Activated CD4-positive, CD25-positive, alpha-beta regulatory T cell treated with anti-CD3 and anti-CD28 coated beads, Interleukin-2, amount 50 U/mL, for 24 hours (primary cell): ENCODE results near the gene MTA1.

Experiments used
- ATAC-seq, 2 donors: fragments of 150-1000 bp; cut with Tn5 transposase; one replicate each; pipeline ENCODE4 v1.10.0; 2021; ENCODE audit warnings: mild to moderate bottlenecking in 1 of 2, moderate library complexity in 1 of 2

Gene MTA1

GRCh38 chr14:105489542-105490266 is 70.1 kb downstream of the MTA1 start:
- ATAC-seq = peak; percentile 7

DNA sequence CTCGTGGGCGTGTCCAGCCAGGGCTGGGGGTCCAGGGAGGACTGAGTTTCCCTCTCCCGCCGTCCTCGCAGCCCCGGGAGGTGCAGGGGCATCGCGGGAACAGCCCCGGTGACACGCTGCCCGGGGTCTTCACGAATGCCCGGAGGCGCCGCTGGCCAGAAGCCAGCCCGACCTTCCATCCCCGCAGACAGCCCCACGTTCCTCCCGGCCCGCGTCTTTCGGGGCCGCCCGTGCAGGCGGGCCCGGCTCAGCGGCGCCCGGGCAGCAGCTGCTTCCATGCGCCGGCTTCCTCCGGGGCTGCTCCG is 70.6 kb downstream of the MTA1 start:
- ATAC-seq = peak; percentile 0

GRCh38 chr14:105490572-105491365 is 71.1 kb downstream of the MTA1 start, which contains the start of gene TEDC1:
TEDC1 (plus strand) TSS chr14:105491246; CDS start chr14:105491376, 130 bp downstream.
- ATAC-seq = peak; percentile 80 to 82

- no peak for ATAC-seq
Measured at GRCh38 chr14:105491366-105491973, 71.8 kb downstream of the MTA1 start.

GRCh38 chr14:105492031-105492970 is 72.7 kb downstream of the MTA1 start:
- no peak for ATAC-seq

GRCh38 chr14:105492971-105493871 is 73.6 kb downstream of the MTA1 start:
- no peak for ATAC-seq

DNA sequence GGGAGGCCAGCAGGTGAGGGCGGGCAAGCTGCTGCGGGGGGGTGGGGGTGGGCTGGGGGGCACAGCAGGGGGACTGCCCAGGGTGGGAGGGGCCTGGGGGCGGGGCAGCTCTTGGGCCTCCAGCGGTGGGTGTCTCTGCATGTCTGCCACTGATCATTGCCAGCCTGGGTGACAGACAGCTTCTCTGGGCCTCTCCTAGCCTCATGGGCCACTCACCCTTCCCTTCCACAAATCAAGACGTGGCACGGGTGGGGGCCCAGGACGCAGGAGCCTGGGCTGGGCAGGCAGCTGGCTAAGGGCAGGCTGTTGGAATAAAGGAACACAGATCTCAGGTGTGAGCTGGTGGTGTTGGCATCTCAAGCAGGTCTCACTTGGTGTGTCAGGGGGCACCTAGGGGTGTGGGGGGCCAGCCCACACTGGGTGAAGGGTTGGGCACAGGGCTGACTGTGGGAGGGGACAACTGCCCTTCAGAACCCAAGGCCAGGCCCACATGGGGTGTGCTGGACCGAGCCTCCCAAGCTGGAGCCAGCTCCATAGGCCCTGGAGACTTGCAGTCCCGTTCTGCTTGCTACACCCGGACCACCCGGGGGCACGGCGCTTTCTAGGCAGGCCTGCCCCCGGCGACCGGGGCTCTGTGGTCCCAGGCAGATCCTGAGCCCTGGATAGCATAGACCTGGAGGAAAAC is 74.4 kb downstream of the MTA1 start:
- no peak for ATAC-seq

GRCh38 chr14:105494606-105494929 is 74.9 kb downstream of the MTA1 start:
- ATAC-seq = no peak

DNA sequence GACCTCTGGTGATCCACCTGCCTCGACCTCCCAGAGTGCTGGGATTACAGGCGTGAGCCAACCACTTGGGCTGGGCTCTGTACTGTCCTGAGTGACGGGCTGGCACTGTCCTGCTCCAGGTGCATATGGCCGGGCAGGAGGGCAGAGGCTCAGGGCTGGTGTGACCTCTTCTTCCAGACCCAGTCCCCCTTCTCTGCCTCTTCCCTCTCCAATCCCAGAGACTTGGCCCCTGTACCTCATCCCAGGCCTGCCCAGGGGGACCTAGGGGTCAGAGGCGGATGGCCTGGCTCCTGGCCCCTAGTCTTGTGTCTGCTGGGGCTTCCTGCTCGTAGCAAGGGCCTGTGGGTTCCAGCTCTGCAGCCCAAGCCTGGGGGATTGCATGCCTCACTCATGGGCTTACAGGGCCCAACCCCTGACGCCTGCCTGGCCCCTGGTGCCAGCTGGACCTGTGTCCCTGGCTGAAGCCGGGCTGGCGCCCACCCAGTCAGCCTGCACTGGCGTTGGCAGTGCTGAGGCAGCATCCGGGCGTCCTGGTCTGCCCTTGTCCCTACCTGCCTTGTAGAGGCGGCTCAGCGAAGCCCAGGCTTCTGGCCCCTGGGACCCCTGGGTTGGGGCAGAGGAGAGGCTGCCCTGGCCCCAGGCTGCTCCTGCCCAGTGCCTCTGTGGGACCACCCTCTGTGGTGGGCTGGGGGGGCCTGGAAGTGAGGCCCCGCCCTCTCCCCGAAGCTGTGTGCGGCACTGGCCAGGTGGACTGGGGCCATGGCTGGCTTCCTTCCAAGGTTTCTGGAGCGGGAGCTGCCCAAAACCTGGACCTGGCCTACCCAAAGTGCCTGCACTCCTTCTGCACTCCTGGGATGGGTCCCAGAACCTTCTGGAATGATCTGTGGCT is 75.7 kb downstream of the MTA1 start:
- no peak for ATAC-seq

- no peak for ATAC-seq
Measured at GRCh38 chr14:105495990-105496830, 76.6 kb downstream of the MTA1 start.

DNA sequence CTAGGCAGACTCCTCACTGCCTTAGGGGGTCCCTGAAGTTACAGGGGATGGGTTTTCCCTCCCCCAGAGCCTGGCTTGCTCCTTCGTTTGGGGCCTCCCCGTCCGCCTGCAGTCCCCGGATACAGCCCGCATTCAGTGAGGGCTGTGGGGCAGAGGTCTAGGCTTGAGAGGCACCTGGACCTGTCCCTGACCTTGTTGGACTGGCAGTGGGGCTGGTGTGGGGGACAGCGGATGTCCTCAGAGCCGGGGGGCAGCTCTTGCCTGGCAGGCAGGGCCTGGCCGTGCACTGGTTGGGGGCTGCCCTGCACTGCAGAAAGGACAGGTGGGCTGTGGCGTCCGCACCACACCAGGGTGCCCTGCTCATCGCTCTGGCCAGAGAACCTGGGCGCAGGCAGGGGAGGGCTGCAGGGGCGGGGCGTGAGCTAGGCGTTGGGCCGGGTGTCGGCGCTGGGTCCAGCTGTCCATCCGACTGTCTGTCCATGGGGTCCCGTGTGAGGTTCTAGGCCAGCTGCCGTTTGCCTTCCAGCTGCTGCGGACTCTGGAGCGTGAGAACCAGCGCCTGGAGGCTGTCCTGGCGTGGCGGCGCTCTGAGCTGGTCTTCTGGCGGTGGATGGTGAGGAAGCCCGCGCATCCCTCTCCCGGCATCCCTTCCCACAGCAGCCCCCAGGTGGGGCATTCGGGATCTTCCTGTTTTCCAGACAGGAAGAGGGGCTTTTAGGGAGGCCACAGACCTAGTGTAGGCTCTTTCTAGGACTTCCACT is 77.4 kb downstream of the MTA1 start:
- ATAC-seq = no peak

- no peak for ATAC-seq
Measured at GRCh38 chr14:105497671-105498429, 78.2 kb downstream of the MTA1 start.

GRCh38 chr14:105498430-105499255 is 79.0 kb downstream of the MTA1 start:
- no peak for ATAC-seq

DNA sequence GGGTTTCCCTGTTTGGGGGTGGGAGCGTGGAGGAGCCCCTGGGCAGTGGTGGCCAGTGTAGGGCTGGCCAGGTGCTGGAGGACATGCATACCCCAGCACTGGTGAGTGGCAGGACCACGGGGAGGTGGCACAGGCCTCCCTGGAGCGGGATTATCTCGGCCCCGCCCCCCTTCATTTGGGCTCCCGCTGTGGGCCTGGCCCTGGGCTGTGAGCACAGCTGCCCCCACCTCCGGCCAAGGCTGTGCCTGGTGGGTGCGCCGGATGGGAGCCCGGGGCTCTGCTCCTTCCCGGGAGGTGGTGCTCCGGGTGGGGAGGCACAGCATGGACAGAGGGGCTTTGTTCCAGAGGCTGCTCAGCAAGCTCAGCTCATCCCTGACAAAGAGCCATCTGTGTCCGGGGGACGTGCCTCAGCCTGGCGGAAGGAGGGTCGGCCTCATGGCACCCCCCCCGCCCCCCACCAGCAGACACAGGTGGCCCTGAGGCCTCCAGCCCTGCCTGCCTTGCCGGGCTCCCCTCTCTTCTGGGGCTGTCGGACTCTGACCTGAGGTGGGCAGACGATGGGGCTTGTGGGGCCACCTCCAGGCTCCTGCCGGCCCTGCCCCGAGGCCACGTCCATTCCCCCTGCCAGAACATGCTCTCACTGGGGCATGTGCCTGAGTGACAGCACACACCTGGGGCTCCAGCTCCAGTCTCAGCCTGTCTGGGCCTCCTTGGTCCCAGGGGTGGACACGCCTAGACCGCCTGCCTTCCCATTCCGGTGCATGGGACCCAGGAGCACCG is 79.8 kb downstream of the MTA1 start:
- no peak for ATAC-seq

- no peak for ATAC-seq
Measured at GRCh38 chr14:105500036-105500725, 80.6 kb downstream of the MTA1 start.
